GM12872 (cell line): ENCODE data around the gene GNAS.

Experiments used
- TF ChIP-seq, protein P1 (sequence below): IDR thresholded peaks from 3 replicates; pipeline ENCODE4 v1.5.1; 2011; ENCODE audit warnings: low read depth, mild to moderate bottlenecking, low read length, moderate library complexity; ENCODE audit not compliant: insufficient read depth

GNAS gene

DNA sequence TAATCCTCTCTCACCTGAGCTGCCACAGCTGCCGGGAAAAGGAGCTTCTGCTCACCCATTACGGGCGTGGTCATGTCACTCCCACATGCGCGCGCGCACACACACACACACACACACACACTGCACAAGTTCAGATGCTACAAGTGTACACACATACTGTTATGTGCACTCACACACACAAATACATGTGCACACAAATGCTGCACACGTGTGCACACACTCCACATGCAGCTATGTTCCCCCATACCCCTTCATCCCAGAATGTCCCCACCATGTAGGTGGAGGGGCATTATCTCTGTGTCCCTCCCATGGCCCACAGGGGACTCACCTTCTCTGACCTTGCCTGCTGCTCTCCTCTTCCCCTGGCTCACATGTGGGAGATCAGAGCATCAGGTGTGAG lies 39.1 kb upstream of the GNAS start:
- TF ChIP-seq, protein P1, sequence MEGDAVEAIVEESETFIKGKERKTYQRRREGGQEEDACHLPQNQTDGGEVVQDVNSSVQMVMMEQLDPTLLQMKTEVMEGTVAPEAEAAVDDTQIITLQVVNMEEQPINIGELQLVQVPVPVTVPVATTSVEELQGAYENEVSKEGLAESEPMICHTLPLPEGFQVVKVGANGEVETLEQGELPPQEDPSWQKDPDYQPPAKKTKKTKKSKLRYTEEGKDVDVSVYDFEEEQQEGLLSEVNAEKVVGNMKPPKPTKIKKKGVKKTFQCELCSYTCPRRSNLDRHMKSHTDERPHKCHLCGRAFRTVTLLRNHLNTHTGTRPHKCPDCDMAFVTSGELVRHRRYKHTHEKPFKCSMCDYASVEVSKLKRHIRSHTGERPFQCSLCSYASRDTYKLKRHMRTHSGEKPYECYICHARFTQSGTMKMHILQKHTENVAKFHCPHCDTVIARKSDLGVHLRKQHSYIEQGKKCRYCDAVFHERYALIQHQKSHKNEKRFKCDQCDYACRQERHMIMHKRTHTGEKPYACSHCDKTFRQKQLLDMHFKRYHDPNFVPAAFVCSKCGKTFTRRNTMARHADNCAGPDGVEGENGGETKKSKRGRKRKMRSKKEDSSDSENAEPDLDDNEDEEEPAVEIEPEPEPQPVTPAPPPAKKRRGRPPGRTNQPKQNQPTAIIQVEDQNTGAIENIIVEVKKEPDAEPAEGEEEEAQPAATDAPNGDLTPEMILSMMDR, result no peak

DNA sequence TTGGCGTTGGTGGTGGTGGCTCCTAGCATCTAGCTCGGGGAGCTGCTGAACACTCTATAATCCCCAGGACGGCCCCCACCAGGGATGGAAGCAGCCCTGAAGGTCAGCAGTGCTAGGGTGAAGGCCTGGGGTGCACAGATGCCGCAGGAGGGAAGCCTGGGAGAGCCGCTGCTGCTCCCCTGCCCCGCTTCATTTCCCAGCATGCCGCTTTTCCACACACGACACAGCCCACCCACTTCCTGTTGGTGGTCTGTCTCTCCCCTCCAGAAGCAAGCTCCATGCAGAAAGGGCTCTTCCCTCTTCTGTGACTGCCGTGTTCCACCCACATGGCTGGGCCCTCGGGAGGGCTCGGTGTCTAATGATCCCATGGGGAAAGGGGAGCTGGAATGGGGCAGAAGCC lies 37.1 kb upstream of the GNAS start:
- TF ChIP-seq, protein P1, result no peak

DNA sequence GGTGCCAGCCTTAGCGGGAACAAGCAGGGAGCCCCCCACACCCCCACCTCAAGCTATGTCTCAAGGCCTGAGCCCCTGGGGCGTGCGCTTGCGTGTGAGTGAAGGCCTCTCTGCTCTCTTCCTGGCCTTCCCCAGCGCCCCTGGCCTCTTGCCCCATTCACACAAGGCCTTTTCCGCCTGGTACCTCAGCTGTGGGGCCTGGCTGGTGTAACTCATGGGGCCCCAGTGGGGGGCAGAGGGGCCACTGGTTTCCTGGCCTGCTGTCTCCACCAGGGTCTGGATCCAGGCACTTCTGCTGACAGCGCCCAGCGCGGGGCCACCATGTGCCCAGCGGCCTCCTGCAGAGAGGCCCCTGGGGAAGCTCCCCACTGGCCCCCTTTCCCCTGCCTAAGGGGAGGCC lies 36.5 kb upstream of the GNAS start:
- TF ChIP-seq, protein P1, result no peak

DNA sequence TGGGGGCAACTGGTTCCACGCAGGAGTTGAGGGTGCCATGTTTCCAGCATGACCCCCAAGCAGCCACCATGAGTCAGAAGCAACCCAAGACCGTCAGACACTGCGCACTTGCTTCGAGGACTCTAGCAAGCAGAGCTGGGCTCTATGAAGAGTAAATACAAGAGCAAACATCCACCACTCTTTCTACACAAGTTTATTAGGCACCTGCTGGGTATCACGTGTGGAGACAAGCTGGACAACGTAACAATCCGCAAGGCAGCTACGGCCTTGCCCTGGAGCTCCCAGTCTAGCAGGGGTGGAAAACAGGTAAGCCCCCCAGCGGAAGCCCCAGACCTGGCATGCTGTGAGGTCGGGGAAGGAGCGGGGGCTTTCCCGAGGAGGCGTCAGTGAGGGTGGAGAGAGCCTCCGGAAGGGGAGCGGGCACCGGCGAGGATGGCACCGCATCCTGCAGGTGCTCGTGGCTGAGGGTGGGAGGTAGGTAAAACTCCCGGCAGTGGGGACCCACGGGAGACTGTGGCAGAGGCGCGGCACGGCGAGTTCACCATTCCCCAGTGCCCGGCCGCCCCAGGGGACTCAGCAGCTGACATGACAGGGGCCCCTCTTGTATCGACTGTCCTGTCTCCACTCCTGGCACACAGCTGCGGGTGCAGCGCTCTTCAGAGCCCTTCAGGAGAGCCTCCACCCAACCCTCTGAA lies 35.4 kb upstream of the GNAS start:
- TF ChIP-seq, protein P1, result no peak

DNA sequence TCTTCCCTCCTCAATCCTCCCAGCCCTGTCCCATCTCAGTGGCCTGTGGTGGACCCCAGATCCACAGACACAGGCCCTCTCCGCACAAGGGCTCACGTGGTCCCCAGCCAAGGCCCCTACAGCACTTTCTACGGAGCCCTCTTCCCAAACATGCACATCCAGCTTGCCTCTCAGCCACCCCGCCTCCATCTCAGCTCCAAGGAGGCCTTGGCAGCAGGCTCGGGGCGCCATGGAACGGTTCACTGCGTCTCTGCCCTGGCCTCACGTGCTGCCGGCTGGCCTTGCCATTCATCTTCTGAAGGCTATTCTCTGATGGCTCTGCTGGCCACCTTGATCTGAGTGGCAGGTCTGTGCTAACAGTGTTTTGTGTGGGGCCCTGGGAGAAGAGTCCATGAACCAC lies 34.8 kb upstream of the GNAS start:
- TF ChIP-seq, protein P1, result no peak

DNA sequence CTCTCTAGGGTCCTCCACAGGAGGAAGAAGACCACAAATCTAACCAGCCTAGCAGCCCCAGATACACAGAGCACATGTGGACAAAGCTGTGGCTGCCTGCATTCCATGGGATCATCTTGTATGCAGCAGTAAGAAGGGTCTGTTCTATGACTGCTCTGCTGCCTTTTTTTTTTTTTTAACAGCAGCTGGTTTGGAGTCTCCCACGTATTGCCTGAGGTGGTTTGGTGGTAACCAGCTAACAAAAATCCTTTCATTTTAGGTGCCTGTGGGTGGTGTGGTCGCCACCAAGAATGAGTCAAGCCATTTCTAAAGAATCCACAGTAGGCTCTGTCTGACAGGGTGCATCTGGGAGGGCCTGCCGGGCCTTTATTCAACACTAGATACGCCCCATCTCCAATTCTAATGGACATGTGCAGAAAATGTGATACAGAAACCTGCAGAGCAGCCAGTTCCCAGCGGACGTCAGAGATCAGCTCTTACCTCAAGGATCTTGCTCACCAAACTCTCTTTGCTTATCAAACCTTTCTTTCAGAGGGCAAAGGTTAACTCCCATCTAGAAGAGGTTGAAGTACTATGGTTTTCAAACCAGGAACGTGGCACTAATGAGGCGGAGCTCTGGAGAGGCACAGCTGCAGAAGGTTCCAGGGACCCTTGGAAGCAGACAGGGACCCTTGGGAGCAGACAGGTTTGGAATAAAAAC lies 33.8 kb upstream of the GNAS start:
- TF ChIP-seq, protein P1, result no peak

DNA sequence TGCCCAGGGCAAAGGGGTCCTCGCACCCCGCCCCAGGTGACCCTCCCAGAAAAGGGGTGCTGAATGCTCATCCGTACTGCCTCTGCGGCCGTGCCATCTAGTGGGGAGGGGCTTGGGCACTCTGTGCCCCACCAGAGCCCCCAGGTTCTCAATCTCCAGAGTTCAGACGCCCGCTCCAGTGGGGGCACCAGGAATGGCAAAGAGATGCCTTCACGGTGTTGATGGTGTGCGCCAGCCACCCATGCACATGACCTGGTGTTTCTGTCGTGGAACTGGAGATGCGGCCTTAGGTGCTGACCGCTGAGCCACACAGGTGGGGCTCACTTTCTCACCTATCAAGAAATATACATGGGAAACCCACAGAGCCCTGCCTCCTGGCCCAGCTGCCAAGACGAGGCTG lies 32.6 kb upstream of the GNAS start:
- TF ChIP-seq, protein P1, result no peak
